ENCODE data around the gene CHIT1.

GRCh38 chr1:203173566-203173965 lies 55.9 kb downstream of the CHIT1 start:
- no peak for TF ChIP-seq EZH2 (IDR thresholded peaks at IDR 0.05; ENCODE audit: insufficient read depth, low read length)
- TF ChIP-seq, protein P1, sequence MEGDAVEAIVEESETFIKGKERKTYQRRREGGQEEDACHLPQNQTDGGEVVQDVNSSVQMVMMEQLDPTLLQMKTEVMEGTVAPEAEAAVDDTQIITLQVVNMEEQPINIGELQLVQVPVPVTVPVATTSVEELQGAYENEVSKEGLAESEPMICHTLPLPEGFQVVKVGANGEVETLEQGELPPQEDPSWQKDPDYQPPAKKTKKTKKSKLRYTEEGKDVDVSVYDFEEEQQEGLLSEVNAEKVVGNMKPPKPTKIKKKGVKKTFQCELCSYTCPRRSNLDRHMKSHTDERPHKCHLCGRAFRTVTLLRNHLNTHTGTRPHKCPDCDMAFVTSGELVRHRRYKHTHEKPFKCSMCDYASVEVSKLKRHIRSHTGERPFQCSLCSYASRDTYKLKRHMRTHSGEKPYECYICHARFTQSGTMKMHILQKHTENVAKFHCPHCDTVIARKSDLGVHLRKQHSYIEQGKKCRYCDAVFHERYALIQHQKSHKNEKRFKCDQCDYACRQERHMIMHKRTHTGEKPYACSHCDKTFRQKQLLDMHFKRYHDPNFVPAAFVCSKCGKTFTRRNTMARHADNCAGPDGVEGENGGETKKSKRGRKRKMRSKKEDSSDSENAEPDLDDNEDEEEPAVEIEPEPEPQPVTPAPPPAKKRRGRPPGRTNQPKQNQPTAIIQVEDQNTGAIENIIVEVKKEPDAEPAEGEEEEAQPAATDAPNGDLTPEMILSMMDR (IDR thresholded peaks at IDR 0.05; ENCODE audit: insufficient read depth, low read depth, low read length), result no peak

All from astrocyte (in vitro differentiated cells and primary cell).